GM19395 (cell line): Measurements from ENCODE around the gene GOLGA6L10.
"Not testable (repeated sequence)": the region's sequence is repeated elsewhere in the genome, so short reads cannot be mapped to it uniquely, and the experiment has no call there.

Experiments used
- ATAC-seq: cut with Tn5 transposase; IDR thresholded peaks from one replicate; pipeline ENCODE4 v1.9.1; 2021; ENCODE audit warnings: mild to moderate bottlenecking, moderate library complexity; ENCODE audit not compliant: unreplicated experiment

GOLGA6L10 gene

GRCh38 chr15:82349375-82349774 lies at the start of gene GOLGA6L10:
Gene GOLGA6L10, minus strand, starts transcription at chr15:82349475. Its CDS starts 100 bp downstream, at chr15:82349375.
- ATAC-seq: not testable (repeated sequence)

GRCh38 chr15:82398785-82399184 lies 49.5 kb upstream of the GOLGA6L10 start:
- ATAC-seq: peak; percentile 36

GRCh38 chr15:82397817-82398216 lies 48.5 kb upstream of the GOLGA6L10 start:
- ATAC-seq: no peak

- not testable (repeated sequence) for ATAC-seq
Observed at GRCh38 chr15:82395788-82396187, 46.5 kb upstream of the GOLGA6L10 start.

GRCh38 chr15:82393671-82394070 lies 44.4 kb upstream of the GOLGA6L10 start:
- no peak for ATAC-seq

- ATAC-seq: not testable (repeated sequence)
Observed at GRCh38 chr15:82392077-82392476, 42.8 kb upstream of the GOLGA6L10 start.

- not testable (repeated sequence) for ATAC-seq
Observed at GRCh38 chr15:82390152-82390551, 40.9 kb upstream of the GOLGA6L10 start.

GRCh38 chr15:82387209-82387608 lies 37.9 kb upstream of the GOLGA6L10 start:
- not testable (repeated sequence) for ATAC-seq

- not testable (repeated sequence) for ATAC-seq
Observed at GRCh38 chr15:82381330-82381955, 32.2 kb upstream of the GOLGA6L10 start.

GRCh38 chr15:82379552-82379951 lies 30.3 kb upstream of the GOLGA6L10 start:
- not testable (repeated sequence) for ATAC-seq

GRCh38 chr15:82373661-82374060 lies 24.4 kb upstream of the GOLGA6L10 start:
- ATAC-seq: not testable (repeated sequence)

- ATAC-seq: no peak
Observed at GRCh38 chr15:82371656-82372055, 22.4 kb upstream of the GOLGA6L10 start.

GRCh38 chr15:82367790-82368189 lies 18.5 kb upstream of the GOLGA6L10 start:
- ATAC-seq: not testable (repeated sequence)

- ATAC-seq: peak; percentile 94
Observed at GRCh38 chr15:82365692-82366323, 16.5 kb upstream of the GOLGA6L10 start.

GRCh38 chr15:82364548-82364947 lies 15.3 kb upstream of the GOLGA6L10 start:
- ATAC-seq: not testable (repeated sequence)

GRCh38 chr15:82362790-82363189 lies 13.5 kb upstream of the GOLGA6L10 start:
- not testable (repeated sequence) for ATAC-seq

- not testable (repeated sequence) for ATAC-seq
Observed at GRCh38 chr15:82360618-82361017, 11.3 kb upstream of the GOLGA6L10 start.

GRCh38 chr15:82355055-82355454 lies 5.8 kb upstream of the GOLGA6L10 start:
- not testable (repeated sequence) for ATAC-seq

- not testable (repeated sequence) for ATAC-seq
Observed at GRCh38 chr15:82354546-82354945, 5.3 kb upstream of the GOLGA6L10 start.

- ATAC-seq: not testable (repeated sequence)
Observed at GRCh38 chr15:82347645-82348044, 1.6 kb downstream of the GOLGA6L10 start.

- ATAC-seq: not testable (repeated sequence)
Observed at GRCh38 chr15:82345176-82345575, 4.1 kb downstream of the GOLGA6L10 start.

GRCh38 chr15:82344421-82344820 lies 4.9 kb downstream of the GOLGA6L10 start:
- ATAC-seq: not testable (repeated sequence)
